Activated CD4-positive, alpha-beta T cell treated with anti-CD3 and anti-CD28 coated beads, Interleukin-2, Interleukin-6, amounts not matched to agents 100 ng/mL and 50 ng/mL, durations not matched to agents 16 hours and 8 hours (primary cell): ENCODE results near the gene LPCAT3.

Source experiments
- DNase-seq: peaks from one replicate; pipeline ENCODE4 v3.0.0-alpha.2; 2020

The LPCAT3 gene

GRCh38 chr12:6987956-6988553 is 30.2 kb downstream of the LPCAT3 start:
- no peak for DNase-seq

GRCh38 chr12:6982532-6982931 is 35.7 kb downstream of the LPCAT3 start:
- no peak for DNase-seq

GRCh38 chr12:6981152-6982052 is 36.9 kb downstream of the LPCAT3 start:
- no peak for DNase-seq

GRCh38 chr12:6980740-6981139 is 37.5 kb downstream of the LPCAT3 start:
- DNase-seq, result no peak

GRCh38 chr12:6980075-6980474 is 38.2 kb downstream of the LPCAT3 start:
- DNase-seq, result no peak

- no peak for DNase-seq
These were observed 38.8 kb downstream of the LPCAT3 start for GRCh38 chr12:6979453-6979852.

GRCh38 chr12:6979021-6979420 is 39.3 kb downstream of the LPCAT3 start:
- DNase-seq, result no peak

GRCh38 chr12:6978611-6979011 is 39.7 kb downstream of the LPCAT3 start:
- DNase-seq, result no peak

- no peak for DNase-seq
These were observed 40.1 kb downstream of the LPCAT3 start for GRCh38 chr12:6978188-6978587.

- DNase-seq, result no peak
These were observed 40.6 kb downstream of the LPCAT3 start for GRCh38 chr12:6977653-6978052.

- DNase-seq, result no peak
These were observed 42.8 kb downstream of the LPCAT3 start for GRCh38 chr12:6975297-6976032.

- no peak for DNase-seq
These were observed 44.1 kb downstream of the LPCAT3 start for GRCh38 chr12:6974180-6974579.

- DNase-seq, result no peak
These were observed 48.2 kb downstream of the LPCAT3 start for GRCh38 chr12:6970096-6970527.

- DNase-seq, result no peak
These were observed 49.9 kb downstream of the LPCAT3 start for GRCh38 chr12:6968426-6968825.

- DNase-seq, result no peak
These were observed 50.6 kb downstream of the LPCAT3 start for GRCh38 chr12:6967651-6968100.

GRCh38 chr12:6966351-6966750 is 51.9 kb downstream of the LPCAT3 start:
- DNase-seq, result no peak

GRCh38 chr12:6965714-6966113 is 52.6 kb downstream of the LPCAT3 start:
- DNase-seq, result no peak

GRCh38 chr12:6965026-6965661 is 53.1 kb downstream of the LPCAT3 start:
- peak; percentile 94 for DNase-seq

GRCh38 chr12:6964605-6965025 is 53.7 kb downstream of the LPCAT3 start:
- DNase-seq, result no peak

- no peak for DNase-seq
These were observed 54.4 kb downstream of the LPCAT3 start for GRCh38 chr12:6963791-6964413.

- no peak for DNase-seq
These were observed 55.1 kb downstream of the LPCAT3 start for GRCh38 chr12:6963016-6963731.
